ENCODE measurements around the gene NT5DC1.

GRCh38 chr6:116298273-116298672, 197.6 kb downstream of the NT5DC1 start:
- TF ChIP-seq BCL11B (tag by site-specific recombination; IDR thresholded peaks at IDR 0.05; ENCODE audit: low read depth) (no peak), ZBTB26 (tag by site-specific recombination; optimal IDR thresholded peaks at IDR 0.05) (no peak), ZNF639 (tag by site-specific recombination; IDR thresholded peaks at IDR 0.05) (no peak), KLF1 (tag by site-specific recombination; IDR thresholded peaks at IDR 0.05) (no peak), CTCF (tag by site-specific recombination; IDR thresholded peaks at IDR 0.05) (no peak), SP3 (tag by site-specific recombination; IDR thresholded peaks at IDR 0.05) (no peak), REPIN1 (tag by site-specific recombination; IDR thresholded peaks at IDR 0.05; ENCODE audit: low read depth) (no peak), ZNF558 (tag by site-specific recombination; IDR thresholded peaks at IDR 0.05) (no peak), ZNF114 (tag by site-specific recombination; IDR thresholded peaks at IDR 0.05) (no peak), ZBTB7A (tag by site-specific recombination; IDR thresholded peaks at IDR 0.05; ENCODE audit: low read depth) (no peak), SP2 (tag by site-specific recombination; IDR thresholded peaks at IDR 0.05) (no peak)
